ENCODE results near the gene CAPNS2.

CAPNS2 gene

GRCh38 chr16:55566432-55567175 lies at the start of gene CAPNS2:
Gene CAPNS2, plus strand, starts transcription at chr16:55566684. Its CDS starts 73 bp downstream, at chr16:55566757.
- DNase-seq: no peak

GRCh38 chr16:55521792-55522191 lies 44.7 kb upstream of the CAPNS2 start:
- DNase-seq: no peak

- DNase-seq: no peak
Observed at GRCh38 chr16:55526441-55526840, 40.0 kb upstream of the CAPNS2 start.

- DNase-seq: no peak
Observed at GRCh38 chr16:55527885-55528284, 38.6 kb upstream of the CAPNS2 start.

GRCh38 chr16:55529018-55529417 lies 37.5 kb upstream of the CAPNS2 start:
- no peak for DNase-seq

GRCh38 chr16:55530316-55530856 lies 36.1 kb upstream of the CAPNS2 start:
- no peak for DNase-seq

GRCh38 chr16:55532227-55532626 lies 34.3 kb upstream of the CAPNS2 start:
- no peak for DNase-seq

- no peak for DNase-seq
Observed at GRCh38 chr16:55534756-55535155, 31.7 kb upstream of the CAPNS2 start.

GRCh38 chr16:55539049-55539448 lies 27.4 kb upstream of the CAPNS2 start:
- DNase-seq: no peak

GRCh38 chr16:55539488-55539887 lies 27.0 kb upstream of the CAPNS2 start:
- DNase-seq: no peak

- DNase-seq: no peak
Observed at GRCh38 chr16:55540221-55540620, 26.3 kb upstream of the CAPNS2 start.

GRCh38 chr16:55542459-55543082 lies 23.9 kb upstream of the CAPNS2 start:
- DNase-seq: no peak

GRCh38 chr16:55543472-55543871 lies 23.0 kb upstream of the CAPNS2 start:
- DNase-seq: no peak

- no peak for DNase-seq
Observed at GRCh38 chr16:55552621-55553020, 13.9 kb upstream of the CAPNS2 start.

GRCh38 chr16:55555436-55555835 lies 11.0 kb upstream of the CAPNS2 start:
- no peak for DNase-seq

- no peak for DNase-seq
Observed at GRCh38 chr16:55557186-55557585, 9.3 kb upstream of the CAPNS2 start.

- DNase-seq: no peak
Observed at GRCh38 chr16:55559233-55559632, 7.3 kb upstream of the CAPNS2 start.

- no peak for DNase-seq
Observed at GRCh38 chr16:55559933-55560516, 6.5 kb upstream of the CAPNS2 start.

GRCh38 chr16:55561319-55561848 lies 5.1 kb upstream of the CAPNS2 start:
- DNase-seq: no peak

- DNase-seq: no peak
Observed at GRCh38 chr16:55562936-55563335, 3.5 kb upstream of the CAPNS2 start.

- no peak for DNase-seq
Observed at GRCh38 chr16:55563797-55564196, 2.7 kb upstream of the CAPNS2 start.

- no peak for DNase-seq
Observed at GRCh38 chr16:55565086-55565485, 1.4 kb upstream of the CAPNS2 start.

GRCh38 chr16:55567382-55567781 lies 898 bp downstream of the CAPNS2 start:
- no peak for DNase-seq

- no peak for DNase-seq
Observed at GRCh38 chr16:55568207-55568606, 1.7 kb downstream of the CAPNS2 start.
